Activated gamma-delta T cell treated with Interleukin-2 at 50 U/mL for 16 hours (primary cell): ENCODE data around the gene CREBBP.

ENCODE experiments used
- DNase-seq: peaks from one replicate; pipeline ENCODE4 v3.0.0-alpha.2; 2020

Gene CREBBP

DNA sequence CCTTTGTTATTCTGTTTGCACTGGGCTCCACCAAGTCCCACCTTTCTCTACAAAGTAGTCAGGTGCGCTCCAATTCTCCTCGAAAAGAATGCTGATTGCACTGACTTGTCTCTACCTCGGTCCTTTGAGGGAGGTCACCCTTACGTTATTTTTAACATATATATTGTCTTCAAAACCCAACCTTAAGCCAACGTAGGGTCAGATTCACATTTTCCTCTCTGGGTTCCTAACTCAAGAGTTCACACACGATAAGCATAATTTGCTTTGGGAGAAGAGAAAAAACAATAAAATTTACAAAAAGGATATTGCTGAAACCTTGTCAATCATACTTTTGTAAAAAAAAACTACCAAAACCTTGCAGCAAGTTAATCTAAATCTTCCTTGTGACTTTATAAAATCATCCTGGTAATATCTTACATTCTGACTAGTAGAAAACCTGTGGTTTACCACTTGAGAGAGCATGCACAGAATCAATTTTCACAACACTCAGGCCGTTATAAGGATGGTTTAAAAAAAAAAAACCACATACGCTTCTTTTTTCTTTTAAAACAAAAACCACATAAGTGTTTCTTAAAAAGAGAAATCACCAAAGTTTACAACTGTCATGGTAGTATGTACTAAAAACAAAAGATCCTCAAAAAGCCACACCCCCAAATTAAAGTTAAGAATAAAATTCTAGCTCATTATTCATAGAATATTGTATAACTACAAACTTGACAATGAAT lies 91.0 kb downstream of the CREBBP start:
- no peak for DNase-seq

DNA sequence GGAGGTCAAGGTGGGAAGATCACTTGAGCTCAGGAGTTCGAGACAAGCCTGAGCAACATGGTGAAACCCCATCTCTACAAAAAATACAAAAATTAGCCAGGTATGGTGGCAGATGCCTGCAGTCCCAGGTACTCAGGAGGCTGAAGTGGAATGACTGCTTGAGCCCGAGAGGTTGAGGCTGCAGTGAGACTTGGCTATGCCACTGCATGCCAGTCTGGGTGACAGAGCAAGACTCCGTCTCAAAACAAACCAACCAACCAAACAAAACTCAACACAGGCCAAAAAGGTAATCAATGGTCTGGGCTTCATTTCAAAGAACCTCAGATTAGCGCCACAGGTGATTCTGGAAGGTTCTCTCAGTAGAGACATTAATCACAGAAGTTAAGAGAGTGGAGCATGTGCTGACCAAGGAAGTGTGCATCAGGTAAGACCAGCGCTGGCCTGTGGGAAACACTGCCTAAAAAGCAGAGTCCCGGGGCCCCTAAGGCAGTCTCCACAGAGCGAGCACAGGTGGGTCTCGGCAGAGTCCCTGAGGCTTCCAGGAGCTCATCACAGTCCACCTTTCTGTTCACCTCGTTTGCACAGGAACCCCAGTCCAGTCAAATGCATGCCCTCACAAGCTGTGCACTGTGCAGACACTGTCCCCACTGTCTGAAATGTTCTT lies 91.7 kb downstream of the CREBBP start:
- DNase-seq = no peak

DNA sequence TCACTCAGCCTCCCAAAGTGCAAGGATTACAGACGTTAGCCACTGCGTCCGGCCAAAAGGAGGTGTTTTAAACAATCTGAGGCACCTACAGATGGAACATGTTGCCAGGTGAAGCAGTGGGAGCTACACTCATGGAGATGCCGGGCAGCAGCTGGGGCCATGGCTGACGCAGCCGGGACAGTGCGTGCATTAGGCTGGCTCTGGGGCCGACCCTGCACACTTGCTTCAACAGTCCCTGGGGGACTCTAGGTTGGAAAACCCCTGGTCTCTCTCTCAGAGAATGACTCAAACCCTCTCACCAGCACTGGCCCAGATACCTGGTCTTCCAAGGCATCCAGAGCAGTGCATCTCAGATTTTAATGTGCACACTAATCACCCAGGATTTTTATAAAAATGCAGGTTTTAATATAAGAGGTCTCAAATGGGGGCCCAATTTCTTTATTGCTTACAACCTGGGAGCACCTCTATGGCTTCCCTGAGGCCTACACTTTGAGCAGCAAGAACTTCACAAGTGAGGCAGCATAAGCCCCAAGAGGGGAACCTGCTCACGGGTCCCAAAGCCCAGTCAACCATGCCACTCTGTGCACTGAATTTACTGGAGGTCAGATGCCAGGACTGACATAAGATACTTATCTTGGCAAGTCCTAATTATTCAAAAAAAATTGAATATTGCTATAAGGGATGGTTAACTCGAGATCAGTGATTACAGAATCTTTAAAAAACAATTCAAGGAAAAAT lies 92.4 kb downstream of the CREBBP start:
- no peak for DNase-seq

DNA sequence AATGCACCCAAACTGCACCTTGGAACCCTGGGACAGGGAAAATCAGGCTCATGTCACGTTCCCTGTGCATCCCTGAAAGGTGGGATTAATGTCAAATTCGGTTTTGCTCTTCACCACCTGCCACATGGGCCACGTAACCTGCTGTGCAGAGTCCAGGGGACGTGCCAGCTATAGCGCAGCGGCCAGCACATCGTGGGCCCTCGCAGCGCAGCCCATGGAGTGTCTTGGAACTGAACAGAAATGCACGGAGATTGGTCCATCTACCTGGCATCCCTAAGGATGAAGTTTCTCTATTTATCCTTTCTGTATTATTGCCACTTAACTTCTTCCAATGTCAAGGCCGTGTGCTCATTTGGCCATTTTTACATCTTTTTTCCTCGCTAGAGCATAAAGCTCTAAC lies 95.1 kb downstream of the CREBBP start:
- DNase-seq = no peak

DNA sequence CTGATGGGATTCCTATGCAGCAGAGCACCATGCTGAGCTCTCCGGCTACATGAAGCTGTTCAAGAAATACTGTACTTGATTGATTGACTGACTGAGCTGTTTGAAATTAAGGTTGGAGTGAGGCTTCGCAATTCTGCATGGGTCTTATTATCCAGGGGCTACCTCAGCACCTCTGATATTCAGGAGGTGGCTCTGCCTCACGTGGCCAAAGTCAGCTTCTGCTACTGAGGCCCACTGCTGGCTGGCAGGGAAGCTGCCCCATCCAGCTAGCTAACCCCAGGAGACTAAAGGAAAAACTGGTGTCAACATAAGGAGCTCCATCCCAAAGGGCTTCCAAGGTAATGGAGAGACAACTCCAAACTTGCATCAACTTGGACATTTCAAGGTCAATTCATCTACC lies 97.0 kb downstream of the CREBBP start:
- no peak for DNase-seq

DNA sequence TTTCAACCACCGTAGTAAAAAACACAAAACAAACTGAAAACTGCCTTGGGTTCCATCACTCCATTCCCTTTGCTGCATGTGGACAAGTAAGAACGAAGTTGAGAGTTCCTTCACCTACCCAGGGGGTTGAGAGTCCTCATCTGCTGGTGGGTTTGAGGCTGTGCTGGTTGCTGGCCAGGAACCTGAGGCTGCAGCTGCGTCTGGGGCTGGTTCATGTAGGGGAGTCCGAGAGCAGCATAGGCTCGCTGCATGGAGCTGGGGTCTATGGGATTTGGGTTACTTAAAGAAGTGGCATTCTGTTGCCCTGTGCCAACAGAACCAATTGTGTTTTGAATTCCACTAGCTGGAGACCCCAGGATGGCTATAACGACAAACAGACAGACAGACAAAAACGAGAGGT lies 97.9 kb downstream of the CREBBP start:
- no peak for DNase-seq

DNA sequence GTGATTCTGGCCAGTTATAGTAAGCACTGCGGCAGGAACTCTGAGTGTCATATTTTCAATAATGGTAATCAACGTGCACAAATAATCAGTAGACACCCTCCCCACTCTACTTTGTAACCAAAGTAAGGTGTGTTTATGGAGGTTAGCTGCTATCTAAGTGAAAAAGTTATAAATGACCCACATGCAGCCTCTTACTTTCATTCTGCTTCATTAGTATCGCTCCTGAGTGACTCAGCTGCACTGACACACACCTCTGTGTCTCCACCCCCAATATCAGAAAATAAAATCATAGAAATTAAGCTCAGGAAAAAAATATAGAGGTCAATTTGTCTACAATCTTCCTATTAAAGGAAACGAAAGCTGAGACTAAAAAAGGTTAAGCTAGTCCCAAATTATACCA lies 99.1 kb downstream of the CREBBP start:
- DNase-seq = no peak

DNA sequence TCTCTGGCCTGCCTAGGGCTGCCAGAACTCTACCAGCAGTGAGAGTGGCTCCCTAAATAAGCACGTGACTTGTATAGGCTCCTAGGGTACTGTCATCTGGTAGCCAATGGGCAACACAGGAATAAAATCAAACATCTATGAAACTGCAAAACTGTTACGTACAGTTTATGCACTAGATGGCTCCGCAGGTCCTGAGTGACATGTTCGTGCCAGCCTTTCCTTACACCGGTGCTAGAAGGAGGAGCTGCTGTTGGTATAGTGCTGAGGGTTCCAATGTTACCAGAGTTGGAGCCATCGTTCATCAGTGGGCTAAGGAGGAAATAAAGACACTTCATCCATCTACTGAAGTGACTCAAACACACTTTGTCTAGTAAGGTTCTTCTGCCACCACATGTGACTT lies 99.9 kb downstream of the CREBBP start:
- DNase-seq = no peak

DNA sequence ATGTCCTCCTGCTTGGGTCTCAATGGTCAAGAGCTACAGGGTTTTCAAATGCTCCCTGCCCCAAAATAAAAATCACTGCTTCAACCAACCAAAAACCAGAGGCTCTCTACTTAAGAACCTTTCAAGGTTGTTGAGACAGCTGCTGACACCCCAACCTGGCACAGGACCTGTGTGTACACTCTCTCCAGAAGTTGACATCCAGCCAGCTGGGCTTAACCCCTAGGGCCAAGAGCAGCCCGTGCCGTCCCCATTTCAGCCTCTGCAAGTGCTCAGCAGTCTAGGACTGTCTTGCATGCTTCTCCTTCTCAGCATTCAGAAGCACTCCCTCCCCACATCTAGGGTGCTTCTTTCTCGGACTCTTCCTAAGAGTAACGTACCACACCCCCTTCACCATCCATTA lies 104.2 kb downstream of the CREBBP start:
- DNase-seq = no peak

DNA sequence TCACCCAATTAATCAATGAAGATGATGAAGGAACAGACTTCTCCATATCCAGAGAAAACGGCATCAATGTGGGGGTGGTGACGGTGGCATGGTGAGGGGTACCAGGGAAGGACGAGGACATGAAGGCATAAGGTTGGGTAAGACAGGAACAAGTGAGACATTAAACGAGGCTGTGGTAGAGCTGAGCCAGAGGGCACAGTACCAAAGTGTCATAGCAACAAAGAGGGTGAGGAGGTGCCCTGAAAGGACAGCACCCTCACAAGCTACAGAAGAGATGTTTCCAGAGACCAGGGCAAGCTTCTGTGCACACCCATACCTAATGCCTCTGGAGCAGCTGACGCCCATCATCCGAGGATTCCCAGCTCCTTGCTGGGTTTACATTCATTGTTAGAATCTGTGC lies 105.7 kb downstream of the CREBBP start:
- DNase-seq = no peak

DNA sequence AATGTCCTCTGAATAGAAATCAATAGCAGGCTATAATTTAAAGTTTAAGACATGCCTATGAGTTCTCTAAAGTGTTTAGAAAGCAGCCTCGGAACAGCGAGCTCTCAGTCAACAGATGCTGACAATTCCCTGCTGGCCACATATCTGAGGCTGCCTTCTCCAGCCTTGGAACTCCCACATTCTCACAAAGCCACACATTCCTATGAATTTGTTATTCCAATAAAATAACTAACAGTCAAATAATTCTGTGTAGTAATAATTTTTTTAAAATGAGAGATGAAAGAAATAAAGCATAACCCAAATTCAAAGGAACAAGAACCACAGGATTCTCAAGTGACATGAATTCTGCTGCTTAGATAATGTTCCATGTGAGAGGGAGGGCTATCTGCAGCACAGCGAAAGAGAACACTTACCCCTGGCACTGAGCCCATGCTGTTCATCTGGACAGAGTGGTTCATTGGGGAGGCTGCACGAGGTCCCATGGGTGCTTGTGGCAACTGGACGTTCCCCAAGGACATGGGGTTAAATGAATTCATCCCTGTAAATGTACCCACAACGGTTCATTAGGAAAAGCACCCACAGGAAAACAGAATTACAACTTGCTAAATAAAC lies 106.3 kb downstream of the CREBBP start:
- DNase-seq = no peak

DNA sequence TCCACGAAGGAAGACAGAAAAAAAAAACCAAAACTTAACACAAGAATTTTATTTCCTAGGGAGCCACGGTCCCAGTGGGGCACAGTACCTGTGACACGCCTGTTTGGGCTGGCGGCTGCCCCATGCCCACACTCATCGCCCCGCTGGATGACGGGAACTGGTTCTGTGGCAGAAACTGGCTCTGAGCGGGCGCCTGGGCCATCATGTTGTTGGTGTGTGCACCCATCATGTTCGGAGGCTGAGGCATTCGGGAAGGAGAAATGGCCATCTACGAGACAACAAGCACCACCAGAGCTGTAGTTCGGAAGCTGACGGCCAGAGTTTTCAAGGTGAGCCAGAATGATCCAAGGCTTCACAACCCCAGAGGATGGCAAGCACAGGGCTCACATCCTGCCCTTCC lies 106.8 kb downstream of the CREBBP start:
- DNase-seq = no peak

DNA sequence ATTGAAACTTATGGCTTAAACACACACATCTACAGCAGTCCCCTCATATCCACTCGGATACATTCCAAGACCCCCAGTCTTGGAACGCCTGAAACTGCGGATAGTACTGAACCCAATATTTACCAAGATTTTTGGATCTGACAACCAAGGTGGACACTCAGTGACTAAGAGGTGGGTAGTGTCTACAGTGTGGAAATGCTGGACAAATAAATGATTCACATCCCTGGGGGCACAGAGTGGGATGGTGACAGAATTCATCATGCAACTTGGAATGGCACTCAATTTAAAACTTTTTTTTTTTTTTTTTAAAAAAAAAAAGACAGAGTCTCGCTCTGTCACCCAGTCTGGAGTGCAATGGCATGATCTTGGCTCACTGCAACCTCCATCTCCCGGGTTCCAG lies 109.0 kb downstream of the CREBBP start:
- DNase-seq = no peak

DNA sequence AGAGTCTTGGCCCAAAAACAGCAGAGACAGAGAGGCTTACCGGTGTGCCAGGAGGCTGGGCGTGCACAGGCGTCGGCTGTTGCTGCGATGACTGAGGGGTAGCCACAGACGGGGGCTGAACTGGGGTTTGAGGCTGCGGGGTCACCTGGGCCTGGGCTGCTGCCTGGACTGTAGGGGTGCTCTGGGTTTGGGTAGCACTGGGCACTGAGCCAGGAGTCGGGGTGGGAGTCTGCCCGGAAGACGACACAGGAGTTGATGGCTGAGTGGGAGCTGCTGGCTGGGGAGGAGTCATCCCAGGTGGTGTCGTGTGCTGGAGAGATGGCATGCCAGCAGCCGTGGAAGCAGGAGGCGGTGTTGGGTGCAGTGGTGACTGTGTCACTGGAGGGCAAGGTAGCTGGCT lies 110.0 kb downstream of the CREBBP start:
- DNase-seq = no peak

DNA sequence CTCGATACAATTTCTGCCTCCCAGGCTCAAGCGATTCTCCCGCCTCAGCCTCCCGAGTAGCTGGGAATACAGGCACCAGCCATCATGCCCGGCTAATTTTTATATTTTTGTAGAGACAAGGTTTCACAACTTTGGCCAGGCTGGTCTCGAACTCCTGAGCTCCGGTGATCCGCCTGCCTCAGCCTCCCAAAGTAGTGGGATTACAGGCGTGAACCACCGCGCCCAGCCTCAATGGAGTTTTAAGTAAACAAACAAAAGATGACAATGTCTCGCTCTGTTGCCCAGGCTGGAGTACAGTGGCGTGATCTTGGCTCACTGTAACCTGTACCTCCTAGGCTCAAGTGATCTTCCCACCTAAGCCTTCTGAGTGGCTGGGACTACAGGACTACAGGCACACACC lies 110.6 kb downstream of the CREBBP start:
- DNase-seq = no peak

DNA sequence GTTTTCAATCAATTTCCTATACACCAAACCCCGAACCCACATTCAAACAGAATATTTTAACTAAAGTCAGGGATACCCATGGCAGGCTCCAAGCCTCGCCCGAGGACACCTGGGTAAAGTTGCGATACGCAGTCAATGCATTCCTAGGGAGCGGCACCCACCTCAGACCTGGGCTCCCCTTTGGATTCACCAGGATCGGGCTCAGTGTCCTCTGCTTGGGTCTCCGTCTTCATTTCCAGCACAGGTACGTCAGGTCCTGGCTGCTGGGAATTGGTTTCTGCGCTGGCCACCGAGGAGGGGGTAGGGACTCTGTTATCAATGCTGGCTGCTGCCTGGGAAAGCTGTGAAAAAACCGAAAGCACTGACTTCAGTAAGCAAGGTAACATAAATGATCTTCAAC lies 111.5 kb downstream of the CREBBP start:
- DNase-seq = no peak

DNA sequence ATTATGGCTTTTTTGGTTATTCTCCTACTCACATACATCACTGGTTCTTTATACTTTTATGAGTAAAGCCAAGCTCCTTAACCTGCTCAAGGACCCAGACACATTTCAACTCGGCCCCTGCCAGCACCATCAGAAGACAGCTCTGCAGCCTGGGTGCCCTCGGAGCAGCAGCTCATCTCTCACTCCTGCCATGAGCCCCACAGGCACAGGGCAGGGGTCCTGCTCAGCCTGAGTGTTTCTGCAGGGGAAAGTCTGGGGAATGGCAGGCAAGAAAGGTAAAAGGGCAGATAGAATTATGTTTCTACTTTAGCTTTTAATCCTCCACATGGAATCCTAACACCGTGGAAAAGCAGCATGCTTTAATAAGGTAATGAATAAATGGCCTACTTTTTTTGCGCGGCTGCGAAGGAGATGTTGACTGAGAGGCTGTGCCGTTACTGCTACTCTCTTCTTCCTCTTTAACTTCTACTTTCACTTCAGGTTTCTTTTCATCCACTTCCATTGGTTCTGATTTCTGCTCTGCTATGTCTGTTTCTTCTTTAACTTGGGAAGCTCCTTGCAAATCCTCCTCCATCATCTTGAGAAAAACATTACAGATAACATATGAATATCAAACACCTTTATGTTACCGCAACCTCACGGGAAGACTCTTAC lies 113.1 kb downstream of the CREBBP start:
- DNase-seq = no peak

DNA sequence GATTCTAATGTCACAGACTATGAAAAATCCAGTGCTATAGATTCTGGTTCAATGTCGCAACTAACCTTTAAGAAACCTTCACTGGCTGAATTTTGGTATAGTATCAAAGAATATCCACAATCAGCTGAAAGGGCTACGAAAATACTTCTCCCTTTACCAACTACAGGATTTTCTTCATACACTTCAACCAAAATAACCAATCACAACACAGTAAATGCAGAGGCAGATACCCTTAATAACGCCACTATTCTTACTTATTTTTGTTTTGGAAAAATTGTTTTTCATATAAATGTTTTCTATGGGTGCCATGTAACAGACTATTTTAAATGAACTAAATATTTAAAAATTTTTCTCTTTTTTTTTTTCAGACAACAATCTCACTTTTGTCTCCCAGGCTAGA lies 114.3 kb downstream of the CREBBP start:
- no peak for DNase-seq

DNA sequence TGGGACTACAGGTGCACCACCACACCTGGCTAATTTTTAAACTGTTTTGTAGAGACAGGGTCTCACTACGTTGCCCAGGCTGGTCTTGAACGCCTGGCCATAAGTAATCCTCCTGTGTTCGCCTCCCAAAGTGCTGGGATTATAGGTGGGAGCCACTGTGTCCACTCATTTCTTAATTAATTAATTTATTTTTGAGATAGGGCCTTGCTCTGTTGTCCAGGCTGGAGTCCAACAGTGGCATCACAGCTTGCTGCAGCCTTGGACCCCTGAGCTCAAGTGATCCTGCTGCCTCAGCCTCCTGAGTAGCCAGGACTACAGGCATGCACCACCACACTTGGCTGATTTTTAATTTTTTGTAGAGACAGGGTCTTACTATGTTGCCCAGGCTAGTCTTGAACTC lies 116.1 kb downstream of the CREBBP start:
- no peak for DNase-seq

DNA sequence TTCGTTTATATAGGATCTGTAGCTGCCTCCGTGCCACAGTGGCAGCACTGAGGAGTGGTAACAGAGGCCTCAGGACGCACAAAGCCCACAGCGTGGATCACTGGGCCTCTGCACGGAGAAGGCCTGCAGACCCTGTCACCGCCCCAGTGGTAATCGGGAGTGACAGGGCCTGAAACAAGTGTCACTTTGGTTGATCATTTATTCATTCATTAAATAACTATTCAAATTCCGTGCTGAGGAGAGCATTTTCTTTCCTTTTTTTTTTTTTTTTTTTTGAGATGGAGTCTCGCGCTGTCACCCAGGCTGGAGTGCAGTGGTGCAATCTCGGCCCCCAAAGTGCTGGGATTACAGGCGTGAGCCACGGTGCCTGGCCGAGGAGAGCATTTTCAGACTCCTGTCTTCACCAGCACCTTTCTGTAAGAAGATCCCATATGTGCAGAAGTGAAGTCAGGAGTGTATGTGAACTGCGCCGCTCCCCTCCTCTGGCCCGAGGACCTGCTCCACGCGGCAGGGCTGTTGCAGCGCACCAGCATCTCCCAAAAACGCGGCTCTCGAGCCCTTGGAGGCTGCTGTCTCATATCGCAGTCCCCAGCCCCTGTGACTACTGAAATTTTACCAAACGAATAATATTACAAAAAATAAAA lies 118.3 kb downstream of the CREBBP start:
- DNase-seq = no peak

DNA sequence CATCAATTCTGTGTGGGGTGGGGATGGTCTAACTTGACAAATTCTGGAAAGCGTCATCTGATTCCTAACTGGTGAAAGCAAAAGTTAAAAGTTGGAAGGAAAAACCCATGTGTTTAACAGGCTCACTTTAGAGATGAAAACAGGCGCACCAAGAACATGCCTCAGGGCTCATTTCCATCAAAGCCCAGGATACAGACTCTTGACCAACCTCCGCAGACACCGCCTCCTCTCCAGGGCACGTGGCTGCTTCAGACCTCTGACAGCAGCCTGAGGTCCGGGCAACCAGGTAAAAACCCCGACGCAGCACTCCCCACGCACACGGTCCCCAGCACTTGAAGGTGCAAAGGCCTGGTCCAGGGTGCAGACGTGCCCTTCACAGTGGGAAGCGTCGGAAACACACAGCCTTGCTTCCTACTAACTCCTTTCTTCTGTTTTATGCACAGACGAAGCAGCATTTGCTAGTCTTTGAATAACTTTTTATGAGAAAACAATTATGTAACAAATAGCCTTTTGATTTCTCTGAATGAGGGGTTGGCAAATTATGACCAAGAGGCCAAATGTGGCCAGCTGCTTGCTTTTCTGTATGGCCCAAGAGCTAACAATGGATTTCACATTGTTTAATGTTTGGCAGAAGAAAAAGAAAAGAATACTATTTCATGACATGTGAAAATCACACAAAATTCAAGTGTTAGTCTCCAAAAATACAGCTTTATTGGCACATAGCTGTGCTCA lies 119.0 kb downstream of the CREBBP start:
- no peak for DNase-seq

DNA sequence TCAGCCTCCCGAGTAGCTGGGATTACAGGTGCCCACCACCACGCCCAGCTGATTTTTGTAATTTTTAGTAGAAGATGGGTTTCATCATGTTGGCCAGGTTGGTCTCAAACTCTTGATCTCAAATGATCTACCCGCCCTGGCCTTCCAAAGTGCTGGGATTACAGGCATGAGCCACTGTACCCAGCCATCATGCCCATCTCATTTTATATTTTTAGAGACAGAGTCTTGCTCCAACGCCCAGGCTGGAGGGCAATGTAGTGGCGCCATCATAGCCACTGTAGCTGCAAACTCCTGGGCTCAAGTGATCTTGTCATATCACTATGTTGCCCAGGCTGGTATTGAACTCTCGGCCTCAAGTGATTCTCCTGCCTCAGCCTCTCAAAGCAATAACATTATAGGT lies 120.0 kb downstream of the CREBBP start:
- DNase-seq = no peak
